ENCODE data around the gene WASHC3.
"Not testable (repeated sequence)": the region's sequence is repeated elsewhere in the genome, so short reads cannot be mapped to it uniquely, and the experiment has no call there.

The WASHC3 gene

GRCh38 chr12:102050660-102051430 is 10.9 kb downstream of the WASHC3 start:
- DNase-seq = no peak

- DNase-seq = no peak
Measured at GRCh38 chr12:102043928-102044327, 17.9 kb downstream of the WASHC3 start.

GRCh38 chr12:102033991-102034745 is 27.6 kb downstream of the WASHC3 start:
- DNase-seq = no peak

- DNase-seq = no peak
Measured at GRCh38 chr12:102031852-102032251, 29.9 kb downstream of the WASHC3 start.

- no peak for DNase-seq
Measured at GRCh38 chr12:102029141-102029540, 32.6 kb downstream of the WASHC3 start.

- no peak for DNase-seq
Measured at GRCh38 chr12:102026728-102027127, 35.1 kb downstream of the WASHC3 start.

GRCh38 chr12:102024765-102025164 is 37.0 kb downstream of the WASHC3 start:
- no peak for DNase-seq

- DNase-seq = no peak
Measured at GRCh38 chr12:102023343-102023930, 38.4 kb downstream of the WASHC3 start.

GRCh38 chr12:102022286-102022685 is 39.5 kb downstream of the WASHC3 start:
- no peak for DNase-seq

GRCh38 chr12:102021540-102022246 is 40.1 kb downstream of the WASHC3 start:
- DNase-seq = no peak

GRCh38 chr12:102018607-102019006 is 43.2 kb downstream of the WASHC3 start:
- not testable (repeated sequence) for DNase-seq

- no peak for DNase-seq
Measured at GRCh38 chr12:102016472-102016871, 45.3 kb downstream of the WASHC3 start.

GRCh38 chr12:102010265-102010994 is 51.4 kb downstream of the WASHC3 start:
- no peak for DNase-seq

- DNase-seq = no peak
Measured at GRCh38 chr12:102009796-102010195, 52.0 kb downstream of the WASHC3 start.

- no peak for DNase-seq
Measured at GRCh38 chr12:102008615-102009126, 53.1 kb downstream of the WASHC3 start.

- no peak for DNase-seq
Measured at GRCh38 chr12:102005256-102005655, 56.5 kb downstream of the WASHC3 start.

GRCh38 chr12:101997102-101997501 is 64.7 kb downstream of the WASHC3 start:
- DNase-seq = no peak

- no peak for DNase-seq
Measured at GRCh38 chr12:101995684-101996083, 66.1 kb downstream of the WASHC3 start.

- DNase-seq = no peak
Measured at GRCh38 chr12:101992091-101992490, 69.7 kb downstream of the WASHC3 start.

- no peak for DNase-seq
Measured at GRCh38 chr12:101982307-101982706, 79.5 kb downstream of the WASHC3 start.

GRCh38 chr12:101981868-101982267 is 79.9 kb downstream of the WASHC3 start:
- DNase-seq = no peak

- no peak for DNase-seq
Measured at GRCh38 chr12:101968770-101969169, 93.0 kb downstream of the WASHC3 start.
